Lower leg skin (tissue), 4 donors: Measurements from ENCODE around the gene ARMS2. TPM values are rescaled to one million over a fixed set of nuclear protein-coding genes. Genes with fewer than 3 reads are reported as not detected.
A peak's percentile ranks its signal among the peaks of the same experiment; 100 is the strongest.

Experiments
- DNase-seq, 2 donors: peaks; one replicate each; pipeline ENCODE4 v3.0.0-alpha.2; 2019; ENCODE audit warnings: low spot score in 2 of 2
- H3K4me3 ChIP-seq: fragments of 200-600 bp; sonication (generic); 2 replicates; pipeline ENCODE4 v1.5.1; 2017; ENCODE audit warnings: mild to moderate bottlenecking, low read depth; ENCODE audit not compliant: poor library complexity, severe bottlenecking
- POLR2A ChIP-seq, 2 donors: fragments of 450-650 bp; IDR thresholded peaks; one replicate each; pipeline ENCODE4 v1.6.1; 2016 to 2017; ENCODE audit warnings: antibody characterized with exemption in 2 of 2, mild to moderate bottlenecking in 1 of 2, moderate library complexity in 1 of 2
- WGBS, 2 donors: methylation state at CpG; one replicate each; pipeline ENCODE4 v1.1.5; 2018; 5-methylcytosine and 5-hydroxymethylcytosine counted together
- intact Hi-C: fragments of 100-400 bp; cut with DNase I; formaldehyde crosslinking; loops from one replicate; pipeline ENCODE4 v1.15.0; 2023; ENCODE audit warnings: low total_unique reads
- total RNA-seq, 4 donors: library from RNA; depleted of rRNA; stranded (reverse); fragments of >200 nt; gene quantifications; one replicate each; pipeline ENCODE4 v1.1.0, GENCODE V29; 2016
- TF ChIP-seq, protein P1 (sequence below), 3 donors: fragments of 450-650 bp; IDR thresholded peaks; one replicate each; pipeline ENCODE4 v1.5.1; 2016; ENCODE audit warnings: antibody characterized with exemption in 3 of 3, mild to moderate bottlenecking in 3 of 3, moderate library complexity in 2 of 3

ARMS2 gene
- total RNA-seq, 4 donors from 2014 or later: not detected

DNA sequence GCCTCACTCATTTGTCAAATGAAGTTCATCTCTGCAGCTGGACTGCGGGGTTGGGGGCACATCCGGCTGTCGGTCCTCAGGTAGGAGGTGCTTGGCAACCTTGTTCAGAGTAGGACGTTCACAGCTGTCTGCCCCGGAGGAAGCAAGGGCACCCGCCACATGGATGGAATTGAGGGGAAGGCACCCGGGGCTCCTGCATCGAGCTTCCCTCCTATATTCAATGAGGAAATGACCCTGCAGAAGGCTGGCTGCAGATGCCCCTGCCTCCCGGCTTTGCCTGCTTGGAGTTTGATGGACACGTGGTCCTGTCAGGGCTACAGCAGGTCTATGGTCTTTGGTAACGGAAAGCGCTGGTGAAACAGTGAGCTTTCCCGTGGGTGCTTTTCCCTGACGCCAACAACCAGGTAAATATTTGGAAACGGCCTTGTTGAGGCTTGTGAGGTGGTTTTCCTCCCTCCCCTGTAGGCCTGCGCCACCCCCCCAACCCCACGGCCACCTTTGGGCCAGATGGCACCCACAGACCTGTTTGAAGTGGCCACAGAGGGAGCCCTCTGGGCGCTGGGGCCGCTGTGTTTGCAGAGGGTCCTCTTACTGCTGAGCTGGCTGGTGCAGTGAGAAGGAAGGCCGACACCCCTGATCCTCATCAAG is 39.8 kb downstream of the ARMS2 start:
- intact Hi-C loops: no loop called here
- H3K4me3 ChIP-seq: no peak overlapping the region
- TF ChIP-seq, protein P1, sequence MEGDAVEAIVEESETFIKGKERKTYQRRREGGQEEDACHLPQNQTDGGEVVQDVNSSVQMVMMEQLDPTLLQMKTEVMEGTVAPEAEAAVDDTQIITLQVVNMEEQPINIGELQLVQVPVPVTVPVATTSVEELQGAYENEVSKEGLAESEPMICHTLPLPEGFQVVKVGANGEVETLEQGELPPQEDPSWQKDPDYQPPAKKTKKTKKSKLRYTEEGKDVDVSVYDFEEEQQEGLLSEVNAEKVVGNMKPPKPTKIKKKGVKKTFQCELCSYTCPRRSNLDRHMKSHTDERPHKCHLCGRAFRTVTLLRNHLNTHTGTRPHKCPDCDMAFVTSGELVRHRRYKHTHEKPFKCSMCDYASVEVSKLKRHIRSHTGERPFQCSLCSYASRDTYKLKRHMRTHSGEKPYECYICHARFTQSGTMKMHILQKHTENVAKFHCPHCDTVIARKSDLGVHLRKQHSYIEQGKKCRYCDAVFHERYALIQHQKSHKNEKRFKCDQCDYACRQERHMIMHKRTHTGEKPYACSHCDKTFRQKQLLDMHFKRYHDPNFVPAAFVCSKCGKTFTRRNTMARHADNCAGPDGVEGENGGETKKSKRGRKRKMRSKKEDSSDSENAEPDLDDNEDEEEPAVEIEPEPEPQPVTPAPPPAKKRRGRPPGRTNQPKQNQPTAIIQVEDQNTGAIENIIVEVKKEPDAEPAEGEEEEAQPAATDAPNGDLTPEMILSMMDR (IDR thresholded peaks at IDR 0.05): no peak
- no peak for TF ChIP-seq POLR2A (IDR thresholded peaks at IDR 0.05)
- DNase-seq: no peak
- WGBS, 2 donors: 73 to 75% methylated on average over 16 to 19 of the region's 20 CpGs

DNA sequence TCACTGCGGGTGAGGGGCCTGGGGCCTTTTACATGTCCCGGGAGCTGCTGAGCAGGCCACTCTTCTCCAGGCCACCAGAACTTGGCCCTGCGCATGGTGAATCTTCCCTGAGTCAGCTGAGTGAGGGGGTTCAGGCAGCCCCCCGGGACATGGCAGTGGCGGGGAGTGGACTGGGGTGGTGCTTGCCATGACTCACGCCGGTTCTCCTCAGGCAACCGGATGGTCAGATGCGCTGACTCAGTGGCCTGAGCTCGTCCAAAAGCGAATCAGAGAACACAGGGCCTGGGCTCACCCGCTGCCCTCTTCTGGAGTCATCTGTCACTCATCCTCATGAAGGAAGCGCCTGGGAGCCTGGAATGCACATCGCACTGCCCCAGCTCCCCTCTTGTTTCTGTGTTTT is 40.4 kb downstream of the ARMS2 start:
- TF ChIP-seq, protein P1 (IDR thresholded peaks at IDR 0.05): no peak
- TF ChIP-seq POLR2A (IDR thresholded peaks at IDR 0.05): no peak
- intact Hi-C loops: no loop called here
- WGBS, 2 donors: 40 to 75% methylated on average over 14 of the region's 14 CpGs
- no peak overlapping the region for H3K4me3 ChIP-seq
- DNase-seq: peak; percentile 79 to 91

DNA sequence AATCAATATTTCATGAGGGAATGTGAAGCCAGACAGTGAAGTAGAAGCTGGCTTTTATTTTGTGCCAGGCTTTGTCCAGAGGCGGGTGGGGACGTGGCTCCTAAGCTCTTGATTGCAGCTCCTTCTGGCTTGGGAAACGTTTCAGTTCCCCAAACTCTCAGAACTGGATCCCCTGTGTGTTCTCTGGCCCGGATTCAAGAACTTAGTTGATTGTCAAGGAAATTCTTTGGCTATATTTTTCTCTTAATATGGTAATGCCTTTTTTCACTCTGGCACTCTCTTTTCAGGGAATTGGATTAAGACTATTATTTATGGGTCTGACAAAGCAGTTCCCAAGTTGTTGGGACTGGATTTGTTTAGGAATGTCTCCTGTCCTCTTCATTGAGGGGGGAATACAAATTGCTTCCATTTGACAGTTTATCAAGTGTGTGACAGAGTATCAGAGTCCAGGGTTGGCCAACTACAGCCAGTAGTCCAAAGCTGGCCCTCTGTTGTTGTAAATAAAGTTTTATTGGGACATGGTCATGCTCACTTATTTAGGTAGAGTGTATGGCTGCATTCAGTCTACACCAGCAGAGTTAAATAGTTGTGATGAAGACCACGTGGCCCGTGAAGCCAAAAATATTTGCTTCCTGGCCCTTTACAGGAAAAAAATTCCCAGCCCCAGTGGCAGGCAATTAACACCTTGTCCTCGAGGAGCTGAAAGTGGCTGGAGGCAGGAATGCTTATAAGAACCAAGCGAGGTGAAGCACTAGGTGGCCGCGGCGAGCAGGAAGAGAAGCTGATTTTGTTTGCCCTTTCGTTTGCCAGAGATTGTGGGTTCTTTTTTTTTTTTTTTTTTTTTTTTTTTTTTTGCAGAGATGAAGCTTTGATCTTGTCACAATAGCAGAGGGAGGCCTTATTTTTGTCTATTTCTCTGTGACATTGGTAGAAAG is 41.2 kb downstream of the ARMS2 start:
- WGBS, 2 donors: 55 to 56% methylated on average over 12 of the region's 12 CpGs
- no peak overlapping the region for H3K4me3 ChIP-seq
- no peak for TF ChIP-seq POLR2A (IDR thresholded peaks at IDR 0.05)
- TF ChIP-seq, protein P1 (IDR thresholded peaks at IDR 0.05): no peak
- peak in 1 of 2 donors; percentile 81 for DNase-seq
- intact Hi-C loops: no loop called here

- TF ChIP-seq, protein P1 (IDR thresholded peaks at IDR 0.05): no peak
- no peak for TF ChIP-seq POLR2A (IDR thresholded peaks at IDR 0.05)
- H3K4me3 ChIP-seq: no peak overlapping the region
- WGBS, 2 donors: 90 to 96% methylated on average over 2 of the region's 2 CpGs
- intact Hi-C loops: no loop called here
- no peak for DNase-seq
Measured at GRCh38 chr10:122497241-122497640, 42.8 kb downstream of the ARMS2 start.

- TF ChIP-seq, protein P1 (IDR thresholded peaks at IDR 0.05): no peak
- no peak for TF ChIP-seq POLR2A (IDR thresholded peaks at IDR 0.05)
- intact Hi-C loops: no loop called here
- DNase-seq: no peak
- no peak overlapping the region for H3K4me3 ChIP-seq
- 64 to 82% methylated on average over 5 of the region's 5 CpGs for WGBS, 2 donors
Measured at GRCh38 chr10:122498521-122498920, 44.1 kb downstream of the ARMS2 start.
